Smooth muscle cell (in vitro differentiated cells): ENCODE data around the gene GLMP. TPM values are rescaled to one million over a fixed set of nuclear protein-coding genes. Genes with fewer than 3 reads are reported as not detected.

ENCODE experiments used
- DNase-seq: peaks from one replicate; lab custom pipeline; 2025; ENCODE audit not compliant: unreplicated experiment; lab: John Stamatoyannopoulos, UW
- H2AFZ ChIP-seq: fragments of 200-600 bp; sonication (generic); 2 replicates; pipeline ENCODE4 v1.6.0; 2016; ENCODE audit warnings: antibody characterized with exemption, low read depth, mild to moderate bottlenecking
- H3F3A ChIP-seq: fragments of 200-600 bp; sonication (generic); 2 replicates; pipeline ENCODE4 v1.6.0; 2017; ENCODE audit warnings: antibody characterized with exemption, low read depth
- H3K27ac ChIP-seq: fragments of 200-600 bp; sonication (generic); 2 replicates; pipeline ENCODE4 v1.5.1; 2016; ENCODE audit warnings: low read depth, mild to moderate bottlenecking
- H3K27me3 ChIP-seq: fragments of 200-600 bp; sonication (generic); 2 replicates; pipeline ENCODE4 v1.6.1; 2016; ENCODE audit warnings: low read depth, mild to moderate bottlenecking
- H3K36me3 ChIP-seq: fragments of 200-600 bp; sonication (generic); 2 replicates; pipeline ENCODE4 v1.5.1; 2016; ENCODE audit warnings: low read depth
- H3K4me1 ChIP-seq: fragments of 200-600 bp; sonication (generic); 2 replicates; pipeline ENCODE4 v1.5.1; 2016; ENCODE audit warnings: low read depth
- H3K4me2 ChIP-seq: fragments of 200-600 bp; sonication (generic); 2 replicates; pipeline ENCODE4 v1.6.0; 2016; ENCODE audit warnings: mild to moderate bottlenecking
- H3K4me3 ChIP-seq: fragments of 200-600 bp; sonication (generic); 2 replicates; pipeline ENCODE4 v1.5.1; 2016; ENCODE audit warnings: mild to moderate bottlenecking
- H3K79me2 ChIP-seq: fragments of 200-600 bp; sonication (generic); 2 replicates; pipeline ENCODE4 v1.6.0; 2016; ENCODE audit warnings: low read depth, mild to moderate bottlenecking
- H3K9ac ChIP-seq: fragments of 200-600 bp; sonication (generic); 2 replicates; pipeline ENCODE4 v1.6.0; 2016; ENCODE audit warnings: low read depth
- H3K9me3 ChIP-seq: fragments of 200-600 bp; sonication (generic); replicated peaks from 2 replicates; pipeline ENCODE4 v1.5.1; 2016; ENCODE audit warnings: low read depth
- H4K20me1 ChIP-seq: fragments of 200-600 bp; sonication (generic); 2 replicates; pipeline ENCODE4 v1.6.0; 2016; ENCODE audit warnings: low read depth
- CTCF ChIP-seq: fragments of 200-600 bp; sonication (generic); IDR thresholded peaks from 2 replicates; pipeline ENCODE4 v1.5.1; 2017; ENCODE audit warnings: borderline replicate concordance, mild to moderate bottlenecking, antibody characterized with exemption; ENCODE audit not compliant: insufficient read depth, poor library complexity, severe bottlenecking
- WGBS: methylation state at CpG from one replicate; pipeline ENCODE4 v1.1.7; 2016; ENCODE audit warnings: low lambda C conversion rate; 5-methylcytosine and 5-hydroxymethylcytosine counted together
- polyA plus RNA-seq: library from polyadenylated mRNA; unstranded; fragments of >200 nt; fragmentation: Nextera tagmentation; extraction: Ambion mirVana; gene quantifications from 2 replicates; pipeline ENCODE4 v1.2.1, GENCODE V29; 2016
- total RNA-seq: library from RNA; depleted of rRNA; stranded (reverse); fragments of >200 nt; gene quantifications from 2 replicates; pipeline ENCODE4 v1.2.3, GENCODE V29; 2014

GLMP gene
- total and polyA plus RNA-seq, 2 experiments from 2014 or later, result 62.4 to 85.8 TPM

- no peak for TF ChIP-seq CTCF
- Histone ChIP-seq H3K4me2 (no peak overlapping the region), H3K4me3 (no peak overlapping the region), H3K9ac (no peak overlapping the region), H3K79me2 (no peaks in the 10 kb centered on the region), H2AFZ (no peak overlapping the region), H3K27ac (no peak overlapping the region), H3K27me3 (no peaks in the 10 kb centered on the region), H3K4me1 (no peaks in the 10 kb centered on the region), H3F3A (no peaks in the 10 kb centered on the region), H3K36me3 (peaks cover 14% of the 10 kb centered on the region), H3K9me3 (no peaks in the 10 kb centered on the region), H4K20me1 (peaks cover 4% of the 10 kb centered on the region)
- WGBS, result 89% methylated on average over 9 of the region's 9 CpGs
- no peak for DNase-seq
These were observed 32.8 kb downstream of the GLMP start for GRCh38 chr1:156262461-156263287.

GRCh38 chr1:156260896-156261295 is 34.6 kb downstream of the GLMP start:
- no peak overlapping the region for H3K27ac ChIP-seq
- peaks cover 3% of the 10 kb centered on the region for H3K36me3 ChIP-seq
- no peaks in the 10 kb centered on the region for H3K4me1 ChIP-seq
- no peak for TF ChIP-seq CTCF
- 100% methylated on average over 2 of the region's 2 CpGs for WGBS
- H3K4me2 ChIP-seq, result no peak overlapping the region
- H3K4me3 ChIP-seq, result no peak overlapping the region
- H3K9me3 ChIP-seq, result no peaks in the 10 kb centered on the region
- no peak for DNase-seq
- H3F3A ChIP-seq, result no peaks in the 10 kb centered on the region
- no peak overlapping the region for H3K9ac ChIP-seq
- no peak overlapping the region for H2AFZ ChIP-seq
- H4K20me1 ChIP-seq, result peaks cover 4% of the 10 kb centered on the region
- H3K27me3 ChIP-seq, result no peaks in the 10 kb centered on the region
- H3K79me2 ChIP-seq, result no peaks in the 10 kb centered on the region

- Histone ChIP-seq H3K9me3 (no peaks in the 10 kb centered on the region), H4K20me1 (peaks cover 4% of the 10 kb centered on the region), H3K36me3 (no peaks in the 10 kb centered on the region), H3K79me2 (no peaks in the 10 kb centered on the region), H3K4me1 (no peaks in the 10 kb centered on the region), H3K9ac (no peak overlapping the region), H3K27me3 (no peaks in the 10 kb centered on the region), H3K4me2 (no peak overlapping the region), H2AFZ (no peak overlapping the region), H3K27ac (no peak overlapping the region), H3K4me3 (no peak overlapping the region), H3F3A (no peaks in the 10 kb centered on the region)
- TF ChIP-seq CTCF, result no peak
- no peak for DNase-seq
- WGBS, result 91% methylated on average over 3 of the region's 3 CpGs
These were observed 35.7 kb downstream of the GLMP start for GRCh38 chr1:156259805-156260204.

GRCh38 chr1:156258859-156259258 is 36.6 kb downstream of the GLMP start:
- no peak overlapping the region for H3K4me2 ChIP-seq
- H3K79me2 ChIP-seq, result no peaks in the 10 kb centered on the region
- H3K4me1 ChIP-seq, result no peaks in the 10 kb centered on the region
- no peak overlapping the region for H3K27ac ChIP-seq
- H3K27me3 ChIP-seq, result no peaks in the 10 kb centered on the region
- H3K4me3 ChIP-seq, result no peak overlapping the region
- no peak for TF ChIP-seq CTCF
- no peak overlapping the region for H3K9ac ChIP-seq
- no peaks in the 10 kb centered on the region for H3K9me3 ChIP-seq
- H4K20me1 ChIP-seq, result peaks cover 4% of the 10 kb centered on the region
- H3K36me3 ChIP-seq, result no peaks in the 10 kb centered on the region
- DNase-seq, result no peak
- WGBS, result 95% methylated on average over 8 of the region's 8 CpGs
- no peaks in the 10 kb centered on the region for H3F3A ChIP-seq
- no peak overlapping the region for H2AFZ ChIP-seq
